GM20431 (cell line): ENCODE results near the gene ANO2.

ENCODE experiments used
- in situ Hi-C: fragments of 300-500 bp; cut with MseI, MboI; formaldehyde crosslinking; loops from one replicate; pipeline ENCODE4 v1.15.0; 2020; ENCODE audit warnings: low sequenced_read_pairs; ENCODE audit not compliant: unreplicated experiment

ANO2 gene

DNA sequence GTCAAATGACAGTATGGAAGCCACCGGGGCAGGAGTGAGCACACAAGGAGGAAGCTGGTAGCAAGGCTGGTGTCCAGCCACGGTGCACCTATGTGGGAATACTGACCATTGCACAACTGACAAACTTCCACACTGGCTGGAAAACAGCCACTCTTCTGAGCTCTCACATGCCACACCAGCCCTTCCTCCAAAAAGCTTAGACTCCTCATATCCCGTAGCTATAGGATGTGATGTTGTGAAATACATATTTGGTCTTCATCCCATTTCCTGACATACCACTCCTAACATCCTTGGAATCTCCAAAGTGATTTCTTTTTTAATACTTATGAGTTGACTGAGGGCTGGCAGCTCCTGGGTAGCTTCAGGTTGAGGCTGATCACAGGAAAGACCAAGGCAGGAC, 409.5 kb downstream of the ANO2 start:
- in situ Hi-C loops = no loop called here

DNA sequence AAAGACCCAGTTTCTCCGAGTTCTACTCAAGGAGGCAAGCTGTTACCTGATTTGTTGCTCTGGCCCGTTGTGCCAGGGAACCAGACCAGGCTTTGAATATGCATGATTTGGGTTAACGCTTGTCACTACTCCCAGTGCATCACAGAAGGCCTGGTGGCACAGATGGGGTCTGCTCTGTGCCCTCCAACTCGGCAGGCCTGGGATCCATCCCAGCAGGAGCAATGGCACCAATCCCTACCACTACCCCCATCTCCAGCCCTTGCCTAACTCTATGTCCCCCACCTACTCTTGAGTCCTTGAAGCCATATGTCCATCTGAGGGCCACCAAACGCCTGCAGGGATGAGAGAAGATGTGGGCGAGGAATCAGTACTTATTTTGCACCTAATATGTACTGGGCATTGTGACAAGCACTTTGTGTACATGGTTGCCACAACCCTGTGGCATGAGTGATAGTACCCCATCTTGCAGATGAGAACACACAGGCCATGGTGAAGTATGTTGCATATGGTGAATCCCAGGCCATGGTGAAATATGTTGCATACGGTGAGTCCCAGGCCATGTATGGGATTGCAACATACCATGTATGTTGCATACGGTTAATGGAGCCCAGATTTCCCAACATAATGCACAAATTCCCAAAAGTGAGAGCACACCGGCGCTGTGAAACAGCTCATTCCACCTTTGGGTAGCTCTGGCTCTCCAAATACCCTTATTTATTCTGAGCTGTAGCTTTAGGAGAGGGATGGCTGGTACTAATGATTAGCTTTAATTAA, 410.4 kb downstream of the ANO2 start:
- in situ Hi-C loops = no loop called here

DNA sequence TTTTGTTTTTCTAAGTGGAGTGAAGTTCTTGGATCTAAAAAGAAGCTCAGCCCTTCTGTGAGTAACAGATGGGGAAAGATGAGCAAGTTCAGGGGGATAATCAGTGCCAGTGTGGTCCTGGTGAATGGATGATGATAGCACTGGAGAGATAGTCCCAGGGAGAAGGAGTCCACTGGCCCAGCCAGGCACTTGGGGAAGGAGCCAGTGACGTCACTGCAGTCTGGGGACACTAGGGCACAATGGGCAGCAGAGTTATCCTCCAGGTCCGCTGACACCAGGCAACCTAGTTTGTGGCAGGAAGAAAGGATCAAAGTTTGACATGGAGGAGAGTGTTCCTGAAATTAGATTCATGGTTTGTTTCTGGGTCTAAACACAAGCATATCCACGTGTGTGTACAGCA, 411.7 kb downstream of the ANO2 start:
- in situ Hi-C loops = no loop called here

DNA sequence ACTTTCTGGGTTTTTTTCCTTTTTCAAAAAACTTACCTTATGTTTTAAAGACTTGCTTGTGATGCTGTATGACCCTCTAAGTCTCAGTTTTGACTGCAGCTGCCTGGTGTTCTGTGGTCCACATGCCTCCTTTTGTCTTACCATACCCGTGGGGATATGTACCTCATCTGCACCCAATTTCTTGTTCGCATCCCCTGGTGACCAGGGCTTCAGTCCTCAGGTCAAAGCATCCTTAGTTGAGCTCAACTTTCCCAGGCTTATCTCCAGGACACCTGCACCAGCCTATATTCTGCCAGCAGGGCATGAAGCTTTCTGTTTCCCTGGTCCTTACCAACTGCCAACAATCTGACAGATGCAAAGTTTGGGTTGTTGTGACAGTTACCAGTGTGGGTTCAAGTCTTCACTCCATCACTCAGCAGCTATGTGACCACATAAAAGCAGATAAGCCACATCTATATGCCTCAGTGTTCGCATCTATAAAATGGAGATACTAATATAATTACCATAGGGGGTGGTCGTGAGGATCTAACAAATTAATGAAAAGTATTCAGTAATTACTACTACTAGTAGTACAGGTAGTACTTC, 419.2 kb downstream of the ANO2 start:
- in situ Hi-C loops = no loop called here

DNA sequence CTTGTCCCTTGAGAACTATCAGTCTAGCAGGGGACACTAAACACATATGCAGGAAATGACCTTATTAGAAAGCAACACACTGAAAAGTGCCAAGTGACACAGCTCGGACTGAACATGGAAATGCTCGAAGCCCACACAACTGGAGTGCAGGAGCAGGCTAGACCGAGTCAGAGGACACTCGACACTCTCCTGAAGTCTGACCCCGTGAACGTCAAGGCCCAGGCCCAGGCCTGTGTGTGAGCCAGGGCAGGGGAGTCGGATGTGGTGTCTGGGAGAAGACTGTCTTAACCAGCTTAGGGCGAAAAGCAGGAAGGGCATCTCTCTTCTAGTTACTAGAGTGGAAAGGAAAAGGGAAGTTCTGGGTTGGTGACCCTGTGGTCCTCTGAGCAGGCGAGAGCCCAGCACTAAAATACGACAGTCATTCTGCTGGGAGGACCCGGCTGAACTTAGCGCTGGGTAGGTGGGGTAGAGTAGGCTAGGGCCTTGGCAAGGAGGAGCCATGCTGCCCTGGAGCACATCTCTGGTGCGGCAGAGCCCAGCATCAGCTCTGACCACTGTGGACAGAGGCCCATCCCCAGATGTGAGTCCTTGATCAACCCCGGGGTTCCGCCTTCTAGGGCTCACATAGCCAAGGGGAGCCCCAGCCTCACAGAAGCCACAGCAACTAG, 420.2 kb downstream of the ANO2 start:
- in situ Hi-C loops = no loop called here

DNA sequence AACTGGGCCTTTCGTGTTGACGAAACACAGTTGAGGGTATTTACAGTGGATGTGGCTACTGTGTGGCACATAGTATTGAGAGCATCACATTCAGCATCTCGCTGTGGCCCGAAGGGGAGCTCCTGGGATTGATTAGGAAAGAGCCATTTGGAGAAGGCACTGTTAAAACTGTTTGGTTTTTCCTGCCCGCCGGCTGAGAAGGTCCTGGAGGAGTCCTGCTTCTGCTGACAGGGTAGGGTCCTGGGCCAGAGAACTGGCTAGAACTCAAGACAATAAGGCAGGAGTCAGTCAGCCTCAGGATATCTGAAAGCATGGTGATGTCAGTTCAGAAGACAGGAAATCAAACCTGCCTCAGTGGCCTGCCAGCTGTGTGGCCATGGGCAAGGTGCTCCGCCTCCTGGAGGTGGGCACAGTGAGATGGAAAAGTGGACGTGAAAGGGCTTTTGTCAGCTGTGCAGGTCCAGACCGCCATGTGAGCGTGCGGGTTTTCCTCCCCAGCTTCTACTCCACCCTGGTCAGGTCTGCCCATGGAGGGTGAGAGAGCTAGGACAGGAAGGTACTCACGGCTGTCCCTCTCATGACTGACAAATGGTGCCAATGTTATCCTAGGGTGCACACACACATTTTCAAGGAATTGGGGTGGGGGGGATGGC, 420.8 kb downstream of the ANO2 start:
- in situ Hi-C loops = no loop called here

DNA sequence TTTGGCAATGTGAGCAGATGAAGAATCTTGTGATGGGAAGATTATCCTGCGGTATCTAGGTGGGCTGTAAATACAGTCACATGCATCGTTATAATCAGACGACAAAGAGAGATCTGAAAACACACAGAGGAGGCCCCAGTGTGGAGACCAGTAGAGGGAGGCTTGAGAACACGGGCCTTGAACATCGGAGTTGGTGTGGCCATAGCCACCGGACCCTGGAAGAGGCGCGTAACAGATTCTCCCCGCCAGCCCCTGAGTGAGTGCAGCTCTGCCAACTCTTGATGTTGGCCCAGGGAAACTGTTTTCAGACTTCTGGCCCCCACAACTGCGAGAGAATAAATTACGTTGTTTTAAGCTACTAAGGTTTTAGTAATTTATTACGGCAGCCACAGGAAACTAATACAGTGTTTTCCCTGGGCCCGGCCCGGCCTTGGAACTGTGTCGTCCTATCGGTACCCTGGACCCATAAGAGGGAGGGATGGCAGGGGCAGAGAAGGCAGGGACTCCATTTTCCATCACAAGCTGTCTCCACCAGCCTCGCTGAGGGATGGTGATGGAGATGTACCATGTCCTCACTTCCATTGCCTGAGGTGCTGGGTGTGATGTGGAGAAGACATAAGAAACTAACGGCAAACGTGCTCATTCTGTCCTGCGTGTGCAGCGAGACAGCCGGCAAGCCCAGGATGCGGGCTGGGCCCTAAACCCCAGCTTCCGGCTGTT, 421.5 kb downstream of the ANO2 start:
- in situ Hi-C loops = no loop called here

DNA sequence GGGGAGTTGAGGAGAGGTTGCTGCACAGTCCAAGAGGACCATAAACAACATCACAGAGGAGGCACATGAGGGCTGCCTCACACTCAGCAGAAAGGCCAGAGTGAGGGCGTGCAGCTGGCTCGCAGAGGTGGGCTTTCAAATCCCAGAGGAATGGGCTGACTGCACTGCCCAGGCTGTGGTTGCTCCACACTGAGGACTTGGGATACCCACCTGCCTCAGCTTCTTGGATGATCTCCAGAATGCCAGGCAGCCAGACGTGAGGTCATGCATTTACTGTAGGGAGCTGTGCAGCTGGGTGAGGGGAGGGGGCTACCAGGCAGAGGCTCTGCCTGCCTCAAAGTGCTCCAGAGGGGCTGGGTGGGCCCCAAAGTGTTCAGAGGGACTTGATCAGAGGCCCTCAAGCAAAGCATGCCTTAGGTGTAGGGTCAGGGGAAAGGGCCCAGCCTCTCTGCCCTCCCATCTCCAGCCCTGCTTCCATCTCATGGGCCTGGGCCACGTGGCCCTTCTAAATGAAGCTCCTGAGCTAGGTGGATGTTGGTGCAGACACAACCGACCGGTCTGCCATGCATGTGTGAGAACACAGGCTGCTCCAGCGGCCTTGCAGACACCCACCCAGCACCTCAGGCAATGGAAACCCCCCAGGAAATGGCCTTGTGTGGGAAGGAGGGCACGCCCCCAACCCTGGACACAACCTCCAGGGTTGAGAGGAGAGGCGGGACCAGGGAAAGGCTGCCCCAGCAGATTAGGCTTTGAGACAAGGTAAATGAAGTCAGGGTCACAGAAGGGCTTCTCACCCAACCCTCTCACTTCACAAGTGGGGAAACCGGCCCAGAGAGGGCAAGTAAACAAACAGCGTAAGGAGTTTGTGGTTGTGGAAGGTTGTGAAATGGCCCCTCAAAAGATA, 422.4 kb downstream of the ANO2 start:
- in situ Hi-C loops = no loop called here

DNA sequence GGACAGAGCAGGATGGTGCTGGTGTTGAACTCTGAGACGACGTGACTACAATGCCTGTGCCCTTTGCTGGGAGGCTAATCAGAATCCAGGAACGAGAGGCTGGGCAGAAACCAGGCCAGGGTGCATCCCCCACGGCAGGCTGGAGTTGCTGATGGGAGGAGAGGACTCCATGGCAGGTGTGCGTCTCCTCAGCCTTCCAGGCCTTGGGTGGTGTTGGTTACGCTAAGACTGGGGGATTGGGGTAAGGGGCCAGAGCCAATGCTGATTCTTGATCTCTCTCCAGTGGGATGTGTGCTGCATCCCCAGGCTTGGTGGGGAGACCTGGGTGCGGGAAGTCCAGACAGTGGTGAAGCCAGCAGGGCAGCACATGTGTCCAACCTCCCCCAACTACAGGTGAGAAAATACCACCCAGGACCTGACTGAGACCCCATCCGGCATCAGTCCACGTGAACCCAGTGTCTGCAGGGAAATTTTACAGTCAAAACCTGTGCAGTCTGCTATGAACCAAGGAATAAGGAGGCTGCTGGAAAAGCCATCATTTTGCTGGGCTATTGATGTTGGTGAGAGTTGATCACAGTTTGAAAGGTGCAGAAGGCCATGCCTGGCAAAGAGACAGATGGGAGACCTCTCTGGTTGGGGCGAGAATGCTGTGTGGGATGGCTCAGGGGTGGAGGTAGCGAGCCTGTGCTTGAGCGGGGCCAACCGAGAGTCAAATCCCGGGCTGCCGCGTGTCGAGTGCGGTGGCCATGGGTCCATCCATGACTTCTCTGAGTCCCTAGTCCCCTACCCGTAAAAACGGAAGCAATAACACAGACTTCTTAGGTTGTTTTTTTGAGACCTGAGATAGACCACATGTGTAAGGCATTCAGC, 423.4 kb downstream of the ANO2 start:
- in situ Hi-C loops = no loop called here

DNA sequence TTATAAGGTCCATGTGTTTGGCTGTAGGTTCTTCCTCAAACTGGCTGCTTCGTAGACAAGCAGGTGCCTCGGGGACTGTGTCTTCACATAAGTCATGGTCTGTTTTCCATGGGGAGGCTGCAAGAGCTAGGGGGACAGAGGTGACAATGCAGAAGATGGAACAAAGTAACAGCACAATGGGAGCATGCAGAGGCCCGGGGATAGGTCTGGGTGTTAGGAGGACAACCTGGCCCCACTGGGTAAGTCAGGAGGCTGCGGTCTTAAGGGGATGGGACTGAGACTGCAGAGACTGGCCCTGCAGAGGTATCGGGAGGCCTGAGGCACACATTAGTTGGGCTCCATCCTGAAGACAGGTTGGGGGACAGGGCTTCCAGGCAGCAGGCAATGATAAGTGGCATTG, 424.2 kb downstream of the ANO2 start:
- in situ Hi-C loops = no loop called here

DNA sequence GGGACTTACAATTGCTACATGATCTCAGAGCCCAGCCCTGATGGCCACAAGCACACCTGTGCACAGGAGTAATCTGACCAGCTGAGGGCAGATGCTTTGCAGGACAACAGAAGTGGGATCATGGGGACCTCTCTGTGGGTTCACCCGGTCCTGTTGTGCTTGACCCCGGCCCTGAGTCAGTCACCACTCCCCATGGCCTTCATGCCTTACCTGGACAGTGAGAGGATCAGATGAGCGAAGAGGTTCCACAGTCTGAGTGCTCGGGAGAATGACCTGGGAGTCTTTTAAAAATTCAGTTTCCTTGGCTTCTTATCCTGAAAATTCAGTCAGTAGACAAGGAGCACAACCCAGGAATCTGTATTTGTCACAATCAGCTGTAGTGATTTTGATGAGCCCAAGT, 425.0 kb downstream of the ANO2 start:
- in situ Hi-C loops = no loop called here

DNA sequence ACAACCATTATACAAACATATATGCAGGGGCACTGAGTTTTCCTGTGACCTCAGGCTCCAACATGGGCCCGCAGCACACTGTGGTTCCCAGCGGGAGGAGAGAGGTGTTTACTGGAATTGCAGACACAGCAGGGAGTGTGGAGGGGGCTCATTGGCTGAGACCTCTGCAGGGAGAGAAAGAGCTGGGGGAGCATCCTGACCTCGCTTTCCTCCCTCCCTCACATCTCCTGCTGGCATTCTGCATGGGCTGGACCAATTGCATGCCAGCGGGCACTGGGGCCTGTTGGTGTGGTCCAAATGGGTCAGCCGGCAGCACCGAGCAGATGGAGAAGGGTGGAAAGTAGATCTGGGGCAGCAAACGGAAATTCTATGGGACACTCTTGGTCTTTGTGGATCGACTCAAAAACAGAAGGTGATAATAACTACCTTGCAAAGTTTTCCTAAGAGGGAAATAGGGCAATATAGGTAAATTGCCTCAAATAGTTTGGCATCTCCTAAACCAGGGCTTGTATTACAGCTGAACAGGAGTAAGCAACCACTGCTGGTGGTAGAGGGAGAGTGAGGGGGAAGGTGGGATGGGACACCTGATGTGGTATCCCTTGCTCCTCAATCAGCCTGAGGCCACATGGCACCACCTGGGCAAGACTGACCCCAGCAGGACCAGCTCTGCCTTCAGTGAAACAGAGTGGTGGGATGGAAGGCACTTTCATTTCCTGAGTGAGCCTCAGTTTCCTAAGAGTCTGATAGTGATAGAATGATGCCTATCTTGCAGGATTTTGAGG, 426.3 kb downstream of the ANO2 start:
- in situ Hi-C loops = no loop called here

DNA sequence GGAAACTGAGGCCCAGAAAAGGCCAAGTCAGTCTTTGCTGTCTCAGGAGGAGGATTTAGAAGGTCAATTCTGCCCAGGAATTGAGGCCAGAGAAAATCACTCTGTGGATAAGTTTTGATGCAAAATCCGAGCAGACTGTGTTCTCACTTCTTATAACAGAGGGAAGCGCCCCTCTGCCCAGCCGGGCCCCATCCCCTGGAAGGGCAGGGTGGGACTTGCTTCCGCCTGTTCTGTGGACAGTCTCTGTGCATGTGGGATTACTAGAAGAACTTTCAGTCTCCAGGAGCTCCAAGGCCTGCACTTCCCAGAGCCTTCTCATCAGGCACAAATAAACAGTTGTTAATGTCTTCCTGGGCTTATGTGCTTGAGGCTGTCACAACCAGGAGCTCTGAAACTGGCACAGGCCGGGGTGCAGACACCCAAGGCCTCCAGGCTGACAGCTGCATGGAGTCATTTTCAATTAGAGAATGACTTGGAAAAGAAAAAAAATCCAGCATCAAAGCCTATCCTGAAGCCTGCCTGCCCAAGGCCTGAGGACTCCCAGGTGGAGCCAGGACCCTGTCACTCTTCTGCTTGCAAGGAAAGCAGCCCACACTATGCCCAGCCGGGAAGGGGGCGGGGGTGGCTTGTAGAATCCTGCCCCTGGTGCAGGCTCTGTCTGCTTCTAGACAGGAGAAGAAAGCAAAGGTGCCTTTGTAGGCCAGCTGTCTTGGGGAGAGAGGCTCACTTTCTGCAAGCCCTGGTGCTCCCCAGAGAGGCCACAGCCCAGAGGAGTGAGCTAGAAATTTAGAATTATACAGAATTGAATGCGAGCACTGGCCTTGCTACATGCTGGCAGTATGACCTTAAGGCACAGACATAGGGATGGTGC, 428.5 kb downstream of the ANO2 start:
- in situ Hi-C loops = no loop called here

DNA sequence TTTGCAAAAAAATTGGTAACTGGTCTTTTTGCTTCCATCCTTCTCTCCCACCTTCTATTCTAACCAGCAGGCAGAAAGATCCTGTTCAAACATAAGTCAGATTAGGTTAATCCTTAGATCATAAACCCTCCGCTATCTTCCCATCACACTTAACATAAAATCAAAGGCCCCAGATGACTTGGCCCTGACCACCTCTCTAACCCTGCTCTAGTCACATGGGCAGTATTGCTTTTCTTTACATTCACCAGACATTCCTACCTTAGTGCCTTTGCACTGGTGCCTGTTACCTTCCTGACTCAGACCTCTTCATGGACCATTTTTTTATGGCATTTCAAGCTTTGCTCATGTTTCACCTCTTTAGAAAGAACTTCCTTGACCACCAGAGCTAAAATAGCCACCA, 429.6 kb downstream of the ANO2 start:
- in situ Hi-C loops = no loop called here

DNA sequence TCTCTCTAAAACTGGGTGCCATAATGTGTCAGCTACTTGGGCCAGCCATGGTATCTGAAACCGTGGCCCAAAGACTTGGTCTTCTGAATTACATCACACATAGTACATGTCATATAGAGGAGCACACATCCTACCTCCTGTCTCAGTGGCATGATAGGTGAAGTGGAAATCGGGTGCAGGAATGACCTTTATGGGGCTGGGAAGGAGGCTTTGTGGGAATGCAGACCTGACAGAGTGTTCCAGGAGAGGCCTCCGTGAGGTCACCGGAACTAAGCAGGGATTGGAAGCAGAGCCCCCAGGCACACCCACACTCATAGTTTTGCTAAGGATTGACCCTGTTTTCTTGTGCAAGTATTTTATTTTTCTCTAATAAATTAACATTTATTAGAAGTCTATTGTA, 430.5 kb downstream of the ANO2 start:
- in situ Hi-C loops = no loop called here

DNA sequence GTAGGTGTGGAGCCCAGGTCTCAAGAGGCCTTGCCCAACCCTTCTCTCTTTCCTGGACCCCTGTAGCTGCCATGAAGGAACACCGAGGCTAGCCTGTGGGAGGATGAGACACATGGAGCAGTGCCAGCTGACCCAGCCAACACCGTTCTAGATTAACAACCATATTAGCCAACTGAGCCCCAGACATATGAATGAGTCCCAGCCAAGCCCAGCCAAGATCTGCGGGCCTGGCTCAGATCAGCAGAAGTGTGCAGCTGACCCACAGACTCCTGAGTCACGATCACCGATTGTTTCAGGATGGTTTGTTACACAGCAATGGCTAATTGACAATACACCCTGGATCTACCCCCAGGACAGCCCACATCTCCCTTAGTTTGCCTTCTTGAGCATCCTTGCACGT, 431.0 kb downstream of the ANO2 start:
- in situ Hi-C loops = no loop called here

DNA sequence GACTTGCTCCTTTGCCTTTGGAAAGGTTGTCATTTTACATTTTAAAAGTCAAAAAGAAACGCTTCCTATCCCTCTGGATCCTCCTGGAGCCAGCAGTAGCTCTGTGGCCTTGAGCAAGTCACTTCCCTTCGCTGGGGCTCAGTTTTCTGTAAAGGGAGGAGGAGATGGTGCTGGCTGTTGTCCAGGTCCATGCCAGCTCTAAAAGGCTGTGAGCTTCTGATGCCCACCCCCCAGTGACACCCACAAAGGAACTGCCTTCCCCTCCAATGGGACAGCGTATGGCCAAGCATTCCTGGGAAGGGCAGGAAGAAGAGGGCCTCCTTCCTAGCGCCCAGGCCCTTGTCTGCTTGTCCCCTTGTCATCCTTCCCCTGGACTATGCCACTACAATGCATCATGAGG, 431.7 kb downstream of the ANO2 start:
- in situ Hi-C loops = no loop called here
